NCI-H187 (cell line): ENCODE data around the gene PDE2A.
"Not testable (repeated sequence)": the region's sequence is repeated elsewhere in the genome, so short reads cannot be mapped to it uniquely, and the experiment has no call there.

ENCODE experiments used
- DNase-seq, 2 experiments: peaks; one replicate each; lab custom pipeline; 2025; lab: John Stamatoyannopoulos, UW

The PDE2A gene

GRCh38 chr11:72576661-72577060 is 97.6 kb downstream of the PDE2A start:
- DNase-seq = no peak

- DNase-seq = no peak
Measured at GRCh38 chr11:72576243-72576595, 98.0 kb downstream of the PDE2A start.

GRCh38 chr11:72575533-72576242 is 98.5 kb downstream of the PDE2A start:
- DNase-seq = no peak

GRCh38 chr11:72574548-72575460 is 99.4 kb downstream of the PDE2A start:
- no peak for DNase-seq

GRCh38 chr11:72573855-72574445 is 100.3 kb downstream of the PDE2A start:
- no peak for DNase-seq

- DNase-seq = no peak
Measured at GRCh38 chr11:72573072-72573854, 101.0 kb downstream of the PDE2A start.

- not testable (repeated sequence) for DNase-seq
Measured at GRCh38 chr11:72572540-72572939, 101.7 kb downstream of the PDE2A start.

- DNase-seq = no peak
Measured at GRCh38 chr11:72570893-72571661, 103.1 kb downstream of the PDE2A start.

GRCh38 chr11:72569966-72570892 is 104.0 kb downstream of the PDE2A start:
- no peak for DNase-seq

GRCh38 chr11:72568861-72569260 is 105.4 kb downstream of the PDE2A start:
- no peak for DNase-seq

GRCh38 chr11:72562431-72562830 is 111.8 kb downstream of the PDE2A start:
- DNase-seq = no peak

- DNase-seq = no peak
Measured at GRCh38 chr11:72561856-72562255, 112.4 kb downstream of the PDE2A start.

- not testable (repeated sequence) for DNase-seq
Measured at GRCh38 chr11:72560864-72561263, 113.4 kb downstream of the PDE2A start.

- no peak for DNase-seq
Measured at GRCh38 chr11:72556433-72556832, 117.8 kb downstream of the PDE2A start.

- DNase-seq = not testable (repeated sequence)
Measured at GRCh38 chr11:72555014-72555522, 119.2 kb downstream of the PDE2A start.

GRCh38 chr11:72553706-72554105 is 120.5 kb downstream of the PDE2A start:
- no peak for DNase-seq

GRCh38 chr11:72552399-72552910 is 121.8 kb downstream of the PDE2A start:
- no peak for DNase-seq

GRCh38 chr11:72551571-72551970 is 122.7 kb downstream of the PDE2A start:
- no peak for DNase-seq

GRCh38 chr11:72548463-72548862 is 125.8 kb downstream of the PDE2A start:
- no peak for DNase-seq

GRCh38 chr11:72546866-72547265 is 127.4 kb downstream of the PDE2A start:
- DNase-seq = peak; percentile 26 to 42
